Activated naive CD4-positive, alpha-beta T cell treated with anti-CD3 and anti-CD28 coated beads for 36 hours (primary cell): ENCODE measurements around the gene TIAM2. TPM values are rescaled to one million over a fixed set of nuclear protein-coding genes. Genes with fewer than 3 reads are reported as not detected.

ENCODE experiments used
- CTCF ChIA-PET: fragments of 350-600 bp; sonication (Branson Sonifier 250); formaldehyde crosslinking; loops from one replicate; lab custom pipeline; 2021; ENCODE audit warnings: antibody characterized with exemption; lab: Charles Lee
- DNase-seq: peaks from one replicate; pipeline ENCODE4 v3.0.0-alpha.2; 2020
- H3K27ac Mint-ChIP-seq: one replicate; pipeline ENCODE4 v1.8.0; 2021; ENCODE audit warnings: mild to moderate bottlenecking, mixed read lengths
- H3K27me3 Mint-ChIP-seq: one replicate; pipeline ENCODE4 v1.8.0; 2021; ENCODE audit warnings: low read depth, mixed read lengths
- H3K36me3 Mint-ChIP-seq: one replicate; pipeline ENCODE4 v1.8.0; 2021; ENCODE audit warnings: low read depth, mixed read lengths
- H3K4me1 Mint-ChIP-seq: one replicate; pipeline ENCODE4 v1.8.0; 2021; ENCODE audit warnings: low read depth, mixed read lengths
- H3K4me3 Mint-ChIP-seq: one replicate; pipeline ENCODE4 v1.8.0; 2021; ENCODE audit warnings: mild to moderate bottlenecking, moderate library complexity, mixed read lengths
- H3K9me3 Mint-ChIP-seq: one replicate; pipeline ENCODE4 v1.8.0; 2021; ENCODE audit warnings: mixed read lengths
- intact Hi-C: fragments of 100-400 bp; cut with micrococcal nuclease; formaldehyde crosslinking; loops from one replicate; pipeline ENCODE4 v1.15.1; 2023
- total RNA-seq, 2 experiments: library from RNA; stranded (reverse); gene quantifications; one replicate each; pipeline ENCODE4 v1.2.3, GENCODE V29; 2021

The TIAM2 gene
- total RNA-seq, 2 experiments from 2014 or later = 1.6 to 3.0 TPM

GRCh38 chr6:155270561-155271091 lies 275.5 kb downstream of the TIAM2 start:
- CTCF ChIA-PET = interaction anchor here (0.5 to 2.8 kb wide), 4 partner anchors 12 to 595 kb away, joined by 3 to 11 read pairs (median 3); no protein-coding TSS in a partner anchor
- intact Hi-C loops = no loop called here
- H3K36me3 Mint-ChIP-seq = peaks cover 27% of the 10 kb centered on the region

GRCh38 chr6:155271145-155271544 lies 276.0 kb downstream of the TIAM2 start:
- Mint-ChIP-seq H3K27me3 (no peaks in the 10 kb centered on the region), H3K9me3 (no peaks in the 10 kb centered on the region), H3K4me3 (no peak overlapping the region), H3K36me3 (peaks cover 27% of the 10 kb centered on the region), H3K4me1 (peaks cover 9% of the 10 kb centered on the region), H3K27ac (no peak overlapping the region)
- intact Hi-C loops = no loop called here
- DNase-seq = no peak
- CTCF ChIA-PET = interaction anchor here (0.5 to 2.8 kb wide), 2 partner anchors 93 to 97 kb away, joined by 3 to 11 read pairs; no protein-coding TSS in a partner anchor

More at GRCh38 chr6:155270561-155271091, 275.5 kb downstream of the TIAM2 start:
- no peak for DNase-seq
- Mint-ChIP-seq H3K27ac (no peak overlapping the region), H3K4me3 (no peak overlapping the region), H3K9me3 (no peaks in the 10 kb centered on the region), H3K27me3 (no peaks in the 10 kb centered on the region), H3K4me1 (peaks cover 9% of the 10 kb centered on the region)

- Mint-ChIP-seq H3K27me3 (no peaks in the 10 kb centered on the region), H3K9me3 (no peaks in the 10 kb centered on the region), H3K36me3 (peaks cover 23% of the 10 kb centered on the region), H3K4me3 (no peak overlapping the region), H3K4me1 (peaks cover 14% of the 10 kb centered on the region), H3K27ac (no peak overlapping the region)
- DNase-seq = no peak
- intact Hi-C loops = no loop called here
- CTCF ChIA-PET = interaction anchor here (0.7 to 1.3 kb wide), 3 partner anchors 9 to 257 kb away, joined by 3 read pairs; no protein-coding TSS in a partner anchor
These were observed 277.5 kb downstream of the TIAM2 start for GRCh38 chr6:155272353-155273232.

- intact Hi-C loops = no loop called here
- Mint-ChIP-seq H3K4me3 (no peak overlapping the region), H3K27ac (no peak overlapping the region), H3K27me3 (no peaks in the 10 kb centered on the region), H3K36me3 (peaks cover 18% of the 10 kb centered on the region), H3K9me3 (no peaks in the 10 kb centered on the region), H3K4me1 (peaks cover 9% of the 10 kb centered on the region)
- no peak for DNase-seq
- CTCF ChIA-PET = interaction anchor here (0.7 to 1.3 kb wide), 3 partner anchors 9 to 256 kb away, joined by 3 read pairs; no protein-coding TSS in a partner anchor
These were observed 278.3 kb downstream of the TIAM2 start for GRCh38 chr6:155273431-155273830.

- Mint-ChIP-seq H3K4me1 (peaks cover 8% of the 10 kb centered on the region), H3K4me3 (no peak overlapping the region), H3K36me3 (peaks cover 20% of the 10 kb centered on the region), H3K27ac (no peak overlapping the region), H3K9me3 (no peaks in the 10 kb centered on the region), H3K27me3 (no peaks in the 10 kb centered on the region)
- no peak for DNase-seq
- CTCF ChIA-PET = interaction anchor here (1.3 kb wide), 1 partner anchor 8 kb away, joined by 3 read pairs; no protein-coding TSS in a partner anchor
- intact Hi-C loops = no loop called here
These were observed 279.0 kb downstream of the TIAM2 start for GRCh38 chr6:155274106-155274505.

GRCh38 chr6:155274533-155274932 lies 279.4 kb downstream of the TIAM2 start:
- H3K4me1 Mint-ChIP-seq = peaks cover 10% of the 10 kb centered on the region
- intact Hi-C loops = no loop called here
- no peak for DNase-seq
- peaks cover 24% of the 10 kb centered on the region for H3K36me3 Mint-ChIP-seq
- H3K9me3 Mint-ChIP-seq = no peaks in the 10 kb centered on the region
- CTCF ChIA-PET = no interaction called here
- no peak overlapping the region for H3K4me3 Mint-ChIP-seq
- no peaks in the 10 kb centered on the region for H3K27me3 Mint-ChIP-seq
- no peak overlapping the region for H3K27ac Mint-ChIP-seq

DNA sequence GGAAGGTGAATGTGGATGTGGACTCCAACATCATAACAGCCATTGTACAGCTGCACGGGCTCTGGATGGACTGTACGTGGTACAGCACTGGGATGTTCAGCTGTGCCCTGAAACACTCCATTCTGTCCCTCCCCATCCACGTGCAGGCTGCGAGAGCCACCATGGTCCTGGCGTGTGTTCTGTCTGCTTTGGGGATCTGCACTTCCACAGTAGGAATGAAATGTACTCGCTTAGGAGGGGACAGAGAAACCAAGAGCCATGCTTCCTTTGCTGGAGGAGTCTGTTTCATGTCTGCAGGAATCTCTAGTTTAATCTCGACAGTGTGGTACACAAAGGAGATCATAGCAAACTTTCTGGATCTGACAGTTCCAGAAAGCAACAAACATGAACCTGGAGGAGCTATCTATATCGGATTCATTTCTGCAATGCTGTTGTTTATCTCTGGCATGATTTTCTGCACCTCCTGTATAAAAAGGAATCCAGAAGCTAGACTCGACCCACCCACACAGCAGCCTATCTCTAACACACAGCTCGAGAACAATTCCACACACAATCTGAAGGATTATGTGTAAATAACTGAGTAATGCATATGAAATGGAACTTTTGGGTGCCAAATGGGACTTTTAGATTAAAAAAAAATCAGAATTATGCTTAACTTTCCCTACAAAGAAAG lies 280.8 kb downstream of the TIAM2 start:
- intact Hi-C loops = no loop called here

DNA sequence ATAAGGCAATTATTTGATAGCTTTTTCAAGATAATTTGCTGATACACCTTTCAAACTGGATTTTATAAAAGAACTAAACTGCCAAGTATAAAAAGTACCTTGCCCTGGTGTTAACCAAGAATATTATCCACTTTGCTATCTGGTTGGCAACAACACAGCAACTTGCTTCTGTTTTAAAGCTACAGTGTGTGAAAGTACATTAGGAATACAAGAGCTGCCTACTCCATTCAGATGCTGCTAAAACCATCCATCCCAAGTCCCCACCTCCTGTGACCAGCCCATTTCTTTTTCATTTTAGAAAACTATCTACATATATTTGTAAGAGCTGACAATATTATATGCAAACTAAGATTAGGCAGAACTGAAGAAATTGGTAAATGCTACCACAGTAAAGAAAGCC lies 281.5 kb downstream of the TIAM2 start:
- Mint-ChIP-seq H3K27ac (no peak overlapping the region), H3K9me3 (no peaks in the 10 kb centered on the region), H3K27me3 (no peaks in the 10 kb centered on the region), H3K4me3 (no peak overlapping the region), H3K36me3 (peaks cover 26% of the 10 kb centered on the region), H3K4me1 (peaks cover 13% of the 10 kb centered on the region)
- DNase-seq = no peak
- intact Hi-C loops = no loop called here
- CTCF ChIA-PET = interaction anchor here (0.6 to 1.3 kb wide), 5 partner anchors 10 to 601 kb away, joined by 3 to 4 read pairs (median 4); no protein-coding TSS in a partner anchor

More for the DNA sequence above, 280.8 kb downstream of the TIAM2 start:
- Mint-ChIP-seq H3K4me3 (no peak overlapping the region), H3K9me3 (no peaks in the 10 kb centered on the region), H3K36me3 (peaks cover 26% of the 10 kb centered on the region), H3K27me3 (no peaks in the 10 kb centered on the region), H3K4me1 (peaks cover 13% of the 10 kb centered on the region), H3K27ac (no peak overlapping the region)
- DNase-seq = no peak
- CTCF ChIA-PET = interaction anchor here (0.5 to 1.0 kb wide), 2 partner anchors 9 to 600 kb away, joined by 4 read pairs; no protein-coding TSS in a partner anchor

GRCh38 chr6:155278319-155279049 lies 283.4 kb downstream of the TIAM2 start:
- Mint-ChIP-seq H3K4me3 (no peak overlapping the region), H3K27me3 (no peaks in the 10 kb centered on the region), H3K27ac (no peak overlapping the region), H3K9me3 (no peaks in the 10 kb centered on the region), H3K36me3 (peaks cover 32% of the 10 kb centered on the region), H3K4me1 (peaks cover 11% of the 10 kb centered on the region)
- intact Hi-C loops = no loop called here
- CTCF ChIA-PET = no interaction called here
- no peak for DNase-seq

DNA sequence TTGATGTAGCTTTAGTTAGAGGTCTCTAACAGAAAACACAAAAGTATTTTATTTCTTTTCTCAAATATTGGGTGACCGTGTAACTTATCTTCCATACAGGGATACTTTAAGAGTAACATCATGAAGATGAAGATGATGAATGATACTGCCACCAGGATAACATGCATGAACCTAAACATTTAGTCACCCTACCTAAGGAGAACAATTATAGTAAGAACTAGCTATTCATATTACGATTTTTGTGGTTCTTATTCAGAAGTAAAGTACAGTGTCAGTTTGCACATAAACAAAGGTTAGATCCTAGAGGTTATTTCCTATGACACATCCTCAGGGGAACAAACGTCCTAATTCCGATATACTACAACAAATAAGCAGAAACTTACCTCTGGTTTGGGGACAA lies 289.7 kb downstream of the TIAM2 start:
- Mint-ChIP-seq H3K4me3 (no peak overlapping the region), H3K27ac (no peak overlapping the region), H3K4me1 (peaks cover 3% of the 10 kb centered on the region), H3K36me3 (peaks cover 42% of the 10 kb centered on the region), H3K9me3 (no peaks in the 10 kb centered on the region), H3K27me3 (no peaks in the 10 kb centered on the region)
- CTCF ChIA-PET = no interaction called here
- intact Hi-C loops = no loop called here
- DNase-seq = no peak

DNA sequence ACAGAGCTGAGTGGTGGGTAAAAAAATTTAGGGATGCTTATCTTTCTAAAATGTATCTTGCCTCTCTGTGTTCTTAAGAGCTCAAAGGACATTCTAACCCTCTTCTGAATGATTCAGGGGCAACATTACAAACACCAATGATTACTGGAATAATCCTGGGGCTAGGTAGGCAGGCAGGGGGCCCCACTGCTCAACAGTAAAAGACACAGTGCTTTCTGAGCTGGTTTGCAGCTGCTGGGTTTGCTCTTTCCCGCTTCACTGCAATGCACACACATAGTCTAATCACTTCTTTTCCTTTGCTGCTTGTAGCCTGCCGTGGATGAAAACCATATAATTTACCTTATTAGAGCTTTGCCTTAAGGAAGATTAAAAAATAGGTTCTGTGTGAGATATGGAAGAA lies 292.6 kb downstream of the TIAM2 start:
- no peaks in the 10 kb centered on the region for H3K9me3 Mint-ChIP-seq
- no peak overlapping the region for H3K27ac Mint-ChIP-seq
- CTCF ChIA-PET = interaction anchor here (0.7 to 2.3 kb wide), 2 partner anchors 12 to 374 kb away, joined by 3 to 13 read pairs; no protein-coding TSS in a partner anchor
- H3K36me3 Mint-ChIP-seq = peaks cover 52% of the 10 kb centered on the region
- peaks cover 4% of the 10 kb centered on the region for H3K4me1 Mint-ChIP-seq
- DNase-seq = no peak
- H3K27me3 Mint-ChIP-seq = no peaks in the 10 kb centered on the region
- intact Hi-C loops = no loop called here
- no peak overlapping the region for H3K4me3 Mint-ChIP-seq
